PC-9 (cell line): ENCODE measurements around the gene SNRNP25.

ENCODE experiments used
- EZH2 ChIP-seq: fragments of 200-600 bp; sonication (generic); IDR thresholded peaks from 2 replicates; pipeline ENCODE4 v1.8.0; 2017; ENCODE audit warnings: antibody characterized with exemption, low read depth
- TF ChIP-seq, protein P1 (sequence below): fragments of 200-600 bp; sonication (generic); conservative IDR thresholded peaks from 2 replicates; pipeline ENCODE4 v1.6.1; 2017; ENCODE audit warnings: mixed run types, antibody characterized with exemption, mild to moderate bottlenecking, moderate library complexity

- TF ChIP-seq, protein P1, sequence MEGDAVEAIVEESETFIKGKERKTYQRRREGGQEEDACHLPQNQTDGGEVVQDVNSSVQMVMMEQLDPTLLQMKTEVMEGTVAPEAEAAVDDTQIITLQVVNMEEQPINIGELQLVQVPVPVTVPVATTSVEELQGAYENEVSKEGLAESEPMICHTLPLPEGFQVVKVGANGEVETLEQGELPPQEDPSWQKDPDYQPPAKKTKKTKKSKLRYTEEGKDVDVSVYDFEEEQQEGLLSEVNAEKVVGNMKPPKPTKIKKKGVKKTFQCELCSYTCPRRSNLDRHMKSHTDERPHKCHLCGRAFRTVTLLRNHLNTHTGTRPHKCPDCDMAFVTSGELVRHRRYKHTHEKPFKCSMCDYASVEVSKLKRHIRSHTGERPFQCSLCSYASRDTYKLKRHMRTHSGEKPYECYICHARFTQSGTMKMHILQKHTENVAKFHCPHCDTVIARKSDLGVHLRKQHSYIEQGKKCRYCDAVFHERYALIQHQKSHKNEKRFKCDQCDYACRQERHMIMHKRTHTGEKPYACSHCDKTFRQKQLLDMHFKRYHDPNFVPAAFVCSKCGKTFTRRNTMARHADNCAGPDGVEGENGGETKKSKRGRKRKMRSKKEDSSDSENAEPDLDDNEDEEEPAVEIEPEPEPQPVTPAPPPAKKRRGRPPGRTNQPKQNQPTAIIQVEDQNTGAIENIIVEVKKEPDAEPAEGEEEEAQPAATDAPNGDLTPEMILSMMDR = no peak
- TF ChIP-seq EZH2 = no peak
Measured at GRCh38 chr16:47234-47633, 6.4 kb upstream of the SNRNP25 start.
